Effector CD4-positive, alpha-beta T cell (primary cell): ENCODE measurements around the gene FLNC.
A peak's percentile ranks its signal among the peaks of the same experiment; 100 is the strongest.

ENCODE experiments used
- DNase-seq: peaks from one replicate; pipeline ENCODE4 v3.0.0-alpha.2; 2020

Gene FLNC

GRCh38 chr7:128881458-128882125 is 51.4 kb downstream of the FLNC start:
- no peak for DNase-seq

GRCh38 chr7:128882134-128882533 is 51.9 kb downstream of the FLNC start:
- DNase-seq: no peak

- peak; percentile 83 for DNase-seq
These were observed 53.6 kb downstream of the FLNC start for GRCh38 chr7:128883622-128884448.

- DNase-seq: no peak
These were observed 54.6 kb downstream of the FLNC start for GRCh38 chr7:128884561-128885369.

GRCh38 chr7:128885370-128886187 is 55.4 kb downstream of the FLNC start:
- no peak for DNase-seq

- no peak for DNase-seq
These were observed 56.4 kb downstream of the FLNC start for GRCh38 chr7:128886391-128887168.

GRCh38 chr7:128887169-128888038 is 57.2 kb downstream of the FLNC start:
- no peak for DNase-seq

GRCh38 chr7:128888039-128888755 is 58.0 kb downstream of the FLNC start:
- no peak for DNase-seq

DNA sequence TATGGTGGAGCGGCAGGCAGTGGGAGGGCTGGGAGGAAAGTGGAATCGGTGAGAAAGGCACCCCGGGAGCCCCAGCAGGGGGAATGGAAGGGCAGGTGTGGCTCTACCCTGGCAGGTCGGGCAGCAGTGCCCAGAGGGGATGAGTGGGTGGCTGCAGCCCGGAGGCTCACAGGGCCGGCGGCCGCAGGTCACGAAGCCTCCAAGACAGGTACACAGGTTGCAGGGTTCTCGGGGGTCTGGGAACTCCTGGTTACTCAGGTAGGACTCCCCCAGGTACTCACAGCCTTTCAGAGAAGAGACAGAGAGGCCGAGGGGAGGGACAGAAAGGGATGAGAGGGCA is 58.5 kb downstream of the FLNC start:
- no peak for DNase-seq

DNA sequence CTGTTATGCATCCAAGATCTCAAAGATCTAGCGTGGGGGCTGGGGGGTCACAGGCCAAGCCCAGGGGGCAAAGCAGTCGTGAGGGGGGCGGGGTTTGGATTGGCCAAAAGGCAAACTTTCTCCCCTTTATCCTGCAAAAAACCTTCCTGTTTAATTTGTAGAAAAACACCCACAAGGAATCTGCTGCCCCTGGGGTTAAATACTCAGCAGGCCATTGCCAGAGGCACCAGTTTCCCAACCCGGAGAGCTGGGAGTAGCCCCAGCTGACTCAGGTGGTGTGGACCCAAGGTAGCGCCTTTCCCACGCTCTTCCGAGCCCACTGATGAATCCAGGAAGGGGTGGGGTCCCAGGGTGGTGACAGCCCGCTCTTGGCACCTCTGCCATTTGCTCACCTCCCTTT is 58.9 kb downstream of the FLNC start:
- DNase-seq: no peak

DNA sequence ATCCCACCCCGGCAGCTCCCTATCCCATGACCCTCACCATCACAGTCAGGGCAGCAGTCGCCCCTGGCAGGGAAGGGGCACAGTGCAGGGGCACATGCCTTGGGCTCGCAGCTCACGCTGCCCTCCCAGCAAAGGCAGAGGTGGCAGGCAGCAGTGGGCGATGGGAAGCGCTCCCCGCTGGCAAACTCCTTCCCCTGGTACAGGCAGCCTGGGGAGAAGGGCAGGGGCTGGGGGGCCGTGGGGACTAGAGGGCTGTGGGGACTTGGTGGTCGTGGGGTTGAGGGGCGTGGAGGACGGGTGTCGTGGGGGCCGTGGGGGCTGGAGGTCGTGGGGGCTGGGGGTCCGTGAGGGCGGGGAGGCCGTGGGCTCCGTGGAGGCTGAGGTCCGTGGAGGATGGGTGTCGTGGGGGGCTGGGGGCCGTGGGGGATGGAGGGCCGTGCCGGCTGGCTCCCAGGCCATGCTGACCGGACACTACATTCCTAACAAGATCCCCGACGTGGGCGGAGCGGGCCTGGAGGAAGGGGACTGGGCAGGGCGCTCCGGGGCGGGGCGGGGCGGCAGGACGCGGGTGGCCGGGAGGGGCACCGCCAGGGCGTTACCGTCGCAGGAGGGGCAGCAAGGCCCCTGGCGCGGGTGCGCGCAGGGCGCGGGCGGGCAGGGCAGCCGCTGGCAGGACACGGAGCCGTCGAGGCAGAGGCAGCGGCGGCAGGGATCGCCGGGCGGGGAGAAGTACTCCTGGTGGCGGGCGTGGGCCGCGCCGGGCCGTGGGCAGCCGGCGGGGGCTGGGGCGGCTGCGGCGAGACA is 60.3 kb downstream of the FLNC start:
- DNase-seq: no peak

GRCh38 chr7:128891110-128891941 is 61.1 kb downstream of the FLNC start:
- no peak for DNase-seq

DNA sequence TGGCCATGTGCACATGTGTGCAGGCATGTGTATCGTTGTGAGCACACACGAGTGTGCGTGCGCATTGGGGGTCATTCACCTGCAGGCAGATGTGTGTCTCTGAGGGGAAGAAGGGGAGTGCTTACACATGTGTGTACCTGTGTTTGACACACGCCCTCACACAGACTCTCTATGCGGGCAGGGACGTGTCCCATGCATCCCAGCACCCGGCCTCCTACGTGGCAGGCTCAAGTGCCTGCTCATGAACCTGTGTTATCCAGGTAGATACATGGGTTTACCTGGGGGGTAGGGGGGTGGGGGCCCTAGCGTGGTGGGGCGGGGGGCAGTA is 61.7 kb downstream of the FLNC start:
- no peak for DNase-seq

GRCh38 chr7:128892521-128893250 is 62.5 kb downstream of the FLNC start:
- DNase-seq: no peak

- no peak for DNase-seq
These were observed 63.3 kb downstream of the FLNC start for GRCh38 chr7:128893251-128894100.

DNA sequence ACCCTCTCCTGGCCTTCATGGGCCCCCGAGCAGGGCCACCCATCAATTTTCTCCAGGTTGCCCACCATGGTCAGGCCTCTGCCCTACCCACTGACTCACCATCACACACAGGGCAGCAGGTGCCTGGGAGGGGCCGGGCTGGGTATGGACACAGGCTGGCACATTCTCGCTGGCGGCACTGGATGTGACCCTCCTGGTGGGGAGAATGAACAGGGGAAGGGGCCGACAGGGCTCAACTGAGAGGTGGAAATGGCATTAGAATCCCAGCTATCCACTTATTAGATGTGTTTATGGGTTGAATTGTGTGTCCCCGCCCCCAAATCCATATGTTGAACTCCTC is 63.9 kb downstream of the FLNC start:
- DNase-seq: no peak

DNA sequence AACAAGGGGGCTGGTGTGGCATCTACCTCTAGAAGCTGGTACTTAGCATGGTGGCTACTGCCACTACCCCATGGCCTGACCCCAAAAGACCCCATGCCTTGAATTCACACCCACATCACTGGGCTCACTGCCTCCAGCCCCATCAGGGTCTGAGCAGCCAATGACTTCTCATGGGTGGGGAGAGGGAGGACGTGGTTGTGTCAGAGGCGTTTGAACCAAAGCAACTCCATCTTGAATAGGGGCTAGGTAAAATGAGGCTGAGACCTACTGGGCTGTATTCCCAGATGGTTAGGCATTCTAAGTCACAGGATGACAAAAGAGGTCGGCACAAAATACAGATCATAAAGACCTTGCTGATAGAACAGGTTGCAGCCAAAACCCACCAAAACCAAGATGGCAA is 65.1 kb downstream of the FLNC start:
- no peak for DNase-seq
